GM23338 (cell line): ENCODE measurements around the gene CCDC24.

Source experiments
- EZH2phosphoT487 ChIP-seq: fragments of 200-600 bp; sonication (generic); IDR thresholded peaks from one replicate; pipeline ENCODE4 v1.8.1; 2018; ENCODE audit warnings: antibody characterized with exemption; ENCODE audit not compliant: unreplicated experiment
- STAT1 ChIP-seq: IDR thresholded peaks from one replicate; pipeline ENCODE4 v1.6.1; 2016; ENCODE audit warnings: antibody characterized with exemption; ENCODE audit not compliant: unreplicated experiment

- TF ChIP-seq EZH2phosphoT487 (no peak), STAT1 (no peak)
Observed at GRCh38 chr1:43978551-43979260, 12.7 kb upstream of the CCDC24 start, which contains the start of gene B4GALT2.
